ENCODE measurements around the gene MAEA.

Gene MAEA

GRCh38 chr4:1289207-1290164 is at the start of gene MAEA:
Gene MAEA (plus strand): TSS chr4:1289891. CDS start chr4:1289914, 23 bp downstream.
- peak; percentile 95 to 96 for DNase-seq (ENCODE audit: low read depth in 1 of 2, low spot score in 1 of 2)

GRCh38 chr4:1239950-1240307 is 49.8 kb upstream of the MAEA start:
- DNase-seq (ENCODE audit: low read depth in 1 of 2, low spot score in 1 of 2): no peak

- no peak for DNase-seq (ENCODE audit: low read depth in 1 of 2, low spot score in 1 of 2)
Measured at GRCh38 chr4:1240721-1241465, 48.8 kb upstream of the MAEA start.

GRCh38 chr4:1241466-1241935 is 48.2 kb upstream of the MAEA start:
- no peak for DNase-seq (ENCODE audit: low read depth in 1 of 2, low spot score in 1 of 2)

GRCh38 chr4:1241936-1242505 is 47.7 kb upstream of the MAEA start:
- no peak for DNase-seq (ENCODE audit: low read depth in 1 of 2, low spot score in 1 of 2)

GRCh38 chr4:1242506-1243450 is 46.9 kb upstream of the MAEA start:
- DNase-seq (ENCODE audit: low read depth in 1 of 2, low spot score in 1 of 2): no peak

- DNase-seq (ENCODE audit: low read depth in 1 of 2, low spot score in 1 of 2): no peak
Measured at GRCh38 chr4:1243451-1244080, 46.1 kb upstream of the MAEA start.

- DNase-seq (ENCODE audit: low read depth in 1 of 2, low spot score in 1 of 2): no peak
Measured at GRCh38 chr4:1244081-1244977, 45.4 kb upstream of the MAEA start.

GRCh38 chr4:1244978-1245471 is 44.7 kb upstream of the MAEA start:
- DNase-seq (ENCODE audit: low read depth in 1 of 2, low spot score in 1 of 2): no peak

- no peak for DNase-seq (ENCODE audit: low read depth in 1 of 2, low spot score in 1 of 2)
Measured at GRCh38 chr4:1245481-1246051, 44.1 kb upstream of the MAEA start.

- no peak for DNase-seq (ENCODE audit: low read depth in 1 of 2, low spot score in 1 of 2)
Measured at GRCh38 chr4:1246111-1246881, 43.4 kb upstream of the MAEA start.

GRCh38 chr4:1246901-1247863 is 42.5 kb upstream of the MAEA start:
- no peak for DNase-seq (ENCODE audit: low read depth in 1 of 2, low spot score in 1 of 2)

GRCh38 chr4:1247864-1248244 is 41.8 kb upstream of the MAEA start:
- no peak for DNase-seq (ENCODE audit: low read depth in 1 of 2, low spot score in 1 of 2)

- peak; percentile 55 to 82 for DNase-seq (ENCODE audit: low read depth in 1 of 2, low spot score in 1 of 2)
Measured at GRCh38 chr4:1248245-1249147, 41.2 kb upstream of the MAEA start, which contains the start of gene CTBP1. Gene CTBP1 (minus strand): TSS chr4:1249130. CDS start chr4:1241331, 7,799 bp downstream.

- peak; percentile 64 to 77 for DNase-seq (ENCODE audit: low read depth in 1 of 2, low spot score in 1 of 2)
Measured at GRCh38 chr4:1249148-1249730, 40.5 kb upstream of the MAEA start.
